ENCODE measurements around the gene GP1BA. TPM values are rescaled to one million over a fixed set of nuclear protein-coding genes. Genes with fewer than 3 reads are reported as not detected.
"Not testable (repeated sequence)": the region's sequence is repeated elsewhere in the genome, so short reads cannot be mapped to it uniquely, and the experiment has no call there.

GP1BA gene
- total RNA-seq, 1 experiment from 2014 or later, result not detected

DNA sequence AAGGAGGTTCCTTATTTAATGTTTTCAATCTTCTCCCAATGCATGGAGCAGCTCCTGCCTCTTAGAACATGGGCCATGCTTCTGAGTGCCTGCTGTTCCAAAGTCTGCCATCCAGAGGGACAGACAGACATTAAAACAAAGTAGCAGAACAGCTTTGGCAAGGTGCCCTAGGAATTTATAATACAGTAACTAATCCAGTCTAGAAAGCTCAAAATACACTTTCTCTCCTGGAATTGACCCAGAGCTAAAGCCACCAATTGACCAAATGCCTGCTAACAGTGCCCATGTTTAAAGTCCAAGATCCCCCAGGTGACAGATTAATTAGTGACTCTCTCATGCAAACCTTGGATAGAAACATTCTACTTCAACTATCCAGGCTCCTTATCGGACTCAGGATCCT, 18.1 kb upstream of the GP1BA start:
- no peak for DNase-seq
- BruUV-seq (replicated peaks), result no TSS peak
- Mint-ChIP-seq H3K36me3 (ENCODE audit: insufficient read depth, unreplicated experiment) (no peaks in the 10 kb centered on the region), H3K9me3 (ENCODE audit: low read depth, unreplicated experiment) (no peaks in the 10 kb centered on the region), H3K4me3 (ENCODE audit: low read depth, unreplicated experiment) (no peak overlapping the region), H3K27ac (ENCODE audit: unreplicated experiment) (no peak overlapping the region), H3K27me3 (ENCODE audit: unreplicated experiment) (no peaks in the 10 kb centered on the region), H3K4me1 (ENCODE audit: low read depth, unreplicated experiment) (no peaks in the 10 kb centered on the region)
- CTCF ChIA-PET, result interaction anchor here (0.6 to 1.0 kb wide), 3 partner anchors 9 to 599 kb away, joined by 3 to 7 read pairs (median 3); partner anchors contain the start of gene SPAG7
- intact Hi-C loops (cut with micrococcal nuclease; ENCODE audit: unreplicated experiment), result loop anchor here (10.0 kb wide), 1 partner anchor 71 kb away; the partner anchor contains the start of gene CAMTA2
- TF ChIP-seq, protein P1, sequence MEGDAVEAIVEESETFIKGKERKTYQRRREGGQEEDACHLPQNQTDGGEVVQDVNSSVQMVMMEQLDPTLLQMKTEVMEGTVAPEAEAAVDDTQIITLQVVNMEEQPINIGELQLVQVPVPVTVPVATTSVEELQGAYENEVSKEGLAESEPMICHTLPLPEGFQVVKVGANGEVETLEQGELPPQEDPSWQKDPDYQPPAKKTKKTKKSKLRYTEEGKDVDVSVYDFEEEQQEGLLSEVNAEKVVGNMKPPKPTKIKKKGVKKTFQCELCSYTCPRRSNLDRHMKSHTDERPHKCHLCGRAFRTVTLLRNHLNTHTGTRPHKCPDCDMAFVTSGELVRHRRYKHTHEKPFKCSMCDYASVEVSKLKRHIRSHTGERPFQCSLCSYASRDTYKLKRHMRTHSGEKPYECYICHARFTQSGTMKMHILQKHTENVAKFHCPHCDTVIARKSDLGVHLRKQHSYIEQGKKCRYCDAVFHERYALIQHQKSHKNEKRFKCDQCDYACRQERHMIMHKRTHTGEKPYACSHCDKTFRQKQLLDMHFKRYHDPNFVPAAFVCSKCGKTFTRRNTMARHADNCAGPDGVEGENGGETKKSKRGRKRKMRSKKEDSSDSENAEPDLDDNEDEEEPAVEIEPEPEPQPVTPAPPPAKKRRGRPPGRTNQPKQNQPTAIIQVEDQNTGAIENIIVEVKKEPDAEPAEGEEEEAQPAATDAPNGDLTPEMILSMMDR (IDR thresholded peaks at IDR 0.05; ENCODE audit: unreplicated experiment), result no peak

- not testable (repeated sequence) for H3K27me3 Mint-ChIP-seq (ENCODE audit: unreplicated experiment); H3K4me1 Mint-ChIP-seq (ENCODE audit: low read depth, unreplicated experiment); H3K4me3 Mint-ChIP-seq (ENCODE audit: low read depth, unreplicated experiment); H3K9me3 Mint-ChIP-seq (ENCODE audit: low read depth, unreplicated experiment); DNase-seq; H3K36me3 Mint-ChIP-seq (ENCODE audit: insufficient read depth, unreplicated experiment); BruUV-seq (replicated peaks); H3K27ac Mint-ChIP-seq (ENCODE audit: unreplicated experiment)
- intact Hi-C loops (cut with micrococcal nuclease; ENCODE audit: unreplicated experiment), result loop anchor here (10.0 kb wide), 1 partner anchor 70 kb away; the partner anchor contains the start of gene CAMTA2
- CTCF ChIA-PET, result interaction anchor here (0.6 to 1.0 kb wide), 3 partner anchors 53 to 1586 kb away, joined by 3 read pairs; partner anchors contain the start of gene SPAG7
Measured at GRCh38 chr17:4914551-4914950, 17.5 kb upstream of the GP1BA start.

GRCh38 chr17:4919511-4920047, 12.5 kb upstream of the GP1BA start:
- intact Hi-C loops (cut with micrococcal nuclease; ENCODE audit: unreplicated experiment), result loop anchor here (10.0 kb wide), 1 partner anchor 65 kb away; the partner anchor contains the start of gene CAMTA2
- Mint-ChIP-seq H3K27me3 (ENCODE audit: unreplicated experiment) (no peaks in the 10 kb centered on the region), H3K36me3 (ENCODE audit: insufficient read depth, unreplicated experiment) (peaks cover 4% of the 10 kb centered on the region), H3K4me1 (ENCODE audit: low read depth, unreplicated experiment) (no peaks in the 10 kb centered on the region), H3K4me3 (ENCODE audit: low read depth, unreplicated experiment) (no peak overlapping the region), H3K27ac (ENCODE audit: unreplicated experiment) (no peak overlapping the region), H3K9me3 (ENCODE audit: low read depth, unreplicated experiment) (no peaks in the 10 kb centered on the region)
- no TSS peak for BruUV-seq (replicated peaks)
- CTCF ChIA-PET, result no interaction called here
- TF ChIP-seq, protein P1 (IDR thresholded peaks at IDR 0.05; ENCODE audit: unreplicated experiment), result no peak
- DNase-seq, result no peak

DNA sequence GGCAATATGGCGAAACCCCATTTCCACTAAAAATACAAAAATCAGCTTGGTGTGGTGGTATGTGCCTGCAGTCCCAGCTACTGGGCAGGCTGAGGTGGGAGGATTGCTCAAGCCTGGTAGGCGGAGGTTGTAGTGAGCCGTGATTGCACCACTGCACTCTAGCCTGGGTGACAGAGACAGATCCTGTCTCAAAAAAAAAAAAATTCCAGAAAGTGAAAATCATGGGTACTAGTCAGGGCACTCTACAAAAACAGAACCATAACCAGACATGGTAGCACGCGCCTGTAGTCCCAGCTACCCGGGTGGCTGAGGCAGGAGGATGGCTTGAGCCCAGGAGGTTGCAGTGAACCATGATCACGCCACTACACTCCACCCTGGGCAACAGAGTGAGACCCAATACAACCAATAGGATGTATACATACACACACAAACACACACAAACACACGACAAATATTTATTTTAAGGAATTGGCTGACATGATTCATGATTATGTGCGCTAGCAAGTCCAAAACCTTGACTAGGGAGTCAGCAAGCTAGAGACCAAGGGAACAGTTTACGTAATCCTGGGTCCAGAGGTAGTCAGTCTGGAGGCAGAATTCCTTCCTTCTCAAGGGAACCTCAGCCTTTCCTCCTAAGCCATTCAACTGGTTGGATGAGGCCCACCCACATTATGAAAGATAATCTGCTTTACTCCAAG, 11.6 kb upstream of the GP1BA start:
- Mint-ChIP-seq H3K27me3 (ENCODE audit: unreplicated experiment) (no peaks in the 10 kb centered on the region), H3K4me3 (ENCODE audit: low read depth, unreplicated experiment) (no peak overlapping the region), H3K36me3 (ENCODE audit: insufficient read depth, unreplicated experiment) (peaks cover 4% of the 10 kb centered on the region), H3K9me3 (ENCODE audit: low read depth, unreplicated experiment) (no peaks in the 10 kb centered on the region), H3K27ac (ENCODE audit: unreplicated experiment) (no peak overlapping the region), H3K4me1 (ENCODE audit: low read depth, unreplicated experiment) (no peaks in the 10 kb centered on the region)
- intact Hi-C loops (cut with micrococcal nuclease; ENCODE audit: unreplicated experiment), result no loop called here
- BruUV-seq (replicated peaks), result no TSS peak
- DNase-seq, result no peak
- CTCF ChIA-PET, result no interaction called here
- TF ChIP-seq, protein P1 (IDR thresholded peaks at IDR 0.05; ENCODE audit: unreplicated experiment), result no peak

DNA sequence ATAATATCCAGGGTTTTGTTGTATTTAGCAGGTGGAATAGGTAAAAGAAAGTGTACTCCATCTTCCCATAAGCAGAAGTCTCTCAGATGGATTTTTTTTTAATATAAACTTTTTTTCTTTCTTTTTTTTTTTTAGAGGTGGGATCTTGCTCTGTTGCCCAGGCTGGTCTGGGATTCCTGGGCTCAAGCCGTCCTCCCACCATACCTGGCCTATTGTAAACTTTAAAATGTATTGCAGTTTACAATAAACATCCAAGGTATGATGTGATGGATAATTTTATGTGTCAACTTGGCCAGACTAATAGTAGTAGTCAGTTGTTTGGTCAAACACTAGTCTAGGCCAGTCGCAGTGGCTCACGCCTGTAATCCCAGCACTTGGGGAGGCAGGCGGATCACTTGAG, 10.8 kb upstream of the GP1BA start:
- Mint-ChIP-seq H3K9me3 (ENCODE audit: low read depth, unreplicated experiment) (no peaks in the 10 kb centered on the region), H3K27me3 (ENCODE audit: unreplicated experiment) (no peaks in the 10 kb centered on the region), H3K4me3 (ENCODE audit: low read depth, unreplicated experiment) (no peak overlapping the region), H3K4me1 (ENCODE audit: low read depth, unreplicated experiment) (no peaks in the 10 kb centered on the region), H3K27ac (ENCODE audit: unreplicated experiment) (no peak overlapping the region), H3K36me3 (ENCODE audit: insufficient read depth, unreplicated experiment) (peaks cover 4% of the 10 kb centered on the region)
- TF ChIP-seq, protein P1 (IDR thresholded peaks at IDR 0.05; ENCODE audit: unreplicated experiment), result no peak
- CTCF ChIA-PET, result no interaction called here
- BruUV-seq (replicated peaks), result no TSS peak
- no peak for DNase-seq
- intact Hi-C loops (cut with micrococcal nuclease; ENCODE audit: unreplicated experiment), result no loop called here

GRCh38 chr17:4926577-4927335, 5.3 kb upstream of the GP1BA start:
- H3K36me3 Mint-ChIP-seq (ENCODE audit: insufficient read depth, unreplicated experiment); H3K9me3 Mint-ChIP-seq (ENCODE audit: low read depth, unreplicated experiment); H3K27me3 Mint-ChIP-seq (ENCODE audit: unreplicated experiment); CTCF ChIA-PET; H3K27ac Mint-ChIP-seq (ENCODE audit: unreplicated experiment); H3K4me1 Mint-ChIP-seq (ENCODE audit: low read depth, unreplicated experiment); H3K4me3 Mint-ChIP-seq (ENCODE audit: low read depth, unreplicated experiment); BruUV-seq (replicated peaks); DNase-seq; intact Hi-C loops (cut with micrococcal nuclease; ENCODE audit: unreplicated experiment): not testable (repeated sequence)
